SK-N-SH treated with all-trans-retinoic acid at 6 μM for 48 hours (cell line): ENCODE data around the gene PDCD1.

Source experiments
- CREB5 ChIP-seq: fragments of 250-450 bp; sonication (Bioruptor Pico); IDR thresholded peaks from 2 replicates; pipeline ENCODE4 v1.5.1; 2020; ENCODE audit warnings: low read depth, mild to moderate bottlenecking, moderate library complexity
- CSRNP3 ChIP-seq: fragments of 250-450 bp; sonication (Bioruptor Pico); IDR thresholded peaks from 2 replicates; pipeline ENCODE4 v1.5.1; 2021; ENCODE audit warnings: mild to moderate bottlenecking, moderate library complexity
- GLIS3 ChIP-seq: fragments of 250-450 bp; sonication (Bioruptor Pico); IDR thresholded peaks from 2 replicates; pipeline ENCODE4 v1.5.0; 2020; ENCODE audit warnings: mild to moderate bottlenecking, moderate library complexity
- ISL1 ChIP-seq: fragments of 250-450 bp; sonication (Bioruptor Pico); IDR thresholded peaks from 2 replicates; pipeline ENCODE4 v2.1.2; 2022; ENCODE audit warnings: mild to moderate bottlenecking, moderate library complexity
- POU6F1 ChIP-seq: fragments of 250-450 bp; sonication (Bioruptor Pico); IDR thresholded peaks from 2 replicates; pipeline ENCODE4 v1.8.0; 2021; ENCODE audit warnings: low read depth, mild to moderate bottlenecking, moderate library complexity, borderline replicate concordance
- TCF4 ChIP-seq: fragments of 250-450 bp; sonication (Bioruptor Pico); IDR thresholded peaks from 2 replicates; pipeline ENCODE4 v1.8.0; 2021; ENCODE audit warnings: mild to moderate bottlenecking, moderate library complexity, borderline replicate concordance
- ZFP30 ChIP-seq: fragments of 450-650 bp; formaldehyde crosslinking; IDR thresholded peaks from 2 replicates; pipeline ENCODE4 v1.5.0; 2022; ENCODE audit warnings: mild to moderate bottlenecking, moderate library complexity

- TF ChIP-seq ISL1 (CRISPR knock-in tag) (no peak), GLIS3 (CRISPR knock-in tag) (no peak), CSRNP3 (CRISPR knock-in tag) (no peak), CREB5 (CRISPR knock-in tag) (no peak), TCF4 (CRISPR knock-in tag) (no peak), ZFP30 (CRISPR knock-in tag) (no peak), POU6F1 (CRISPR knock-in tag) (no peak)
These were observed 1.7 kb upstream of the PDCD1 start for GRCh38 chr2:241860184-241861078.
